IMR-90 (cell line): ENCODE data around the gene FLVCR1. TPM values are rescaled to one million over a fixed set of nuclear protein-coding genes. Genes with fewer than 3 reads are reported as not detected.

Source experiments
- ATAC-seq: fragments of 200-7000 bp; cut with Tn5 transposase; 2 replicates; pipeline ENCODE4 v1.9.1; 2020; ENCODE audit warnings: low read depth, mild to moderate bottlenecking, moderate library complexity
- BruUV-seq: library from RNA; stranded (reverse); fragments of 400-500 nt; replicated peaks from 2 replicates; lab custom pipeline; 2021; lab: Mats Ljungman, UMichigan
- CTCF ChIA-PET: fragments of 300-600 bp; formaldehyde crosslinking; extraction: SDS; loops from one replicate; lab custom pipeline; 2021; ENCODE audit warnings: antibody characterized with exemption; lab: Yijun Ruan, JAX
- POLR2A ChIA-PET: fragments of 300-600 bp; sonication (Branson Sonifier 250); formaldehyde crosslinking; loops from one replicate; lab custom pipeline; 2022; ENCODE audit warnings: antibody characterized with exemption; ENCODE audit not compliant: unreplicated experiment; lab: Charles Lee
- DNase-seq: peaks from one replicate; pipeline ENCODE4 v3.0.0; 2013
- H2AFZ ChIP-seq: replicated peaks from 2 replicates; pipeline ENCODE3; 2013; ENCODE audit warnings: low read length, mild to moderate bottlenecking; ENCODE audit not compliant: poor library complexity
- H2AK5ac ChIP-seq: 2 replicates; pipeline ENCODE4 v1.6.1; 2013; ENCODE audit warnings: low read depth, low read length, inconsistent platforms
- H2AK9ac ChIP-seq: replicated peaks from 2 replicates; pipeline ENCODE3; 2013; ENCODE audit warnings: mild to moderate bottlenecking, low read depth, low read length, moderate library complexity; ENCODE audit not compliant: poor library complexity
- H2BK120ac ChIP-seq: 2 replicates; pipeline ENCODE4 v1.6.1; 2013; ENCODE audit warnings: low read depth, low read length, inconsistent platforms
- H2BK15ac ChIP-seq: 3 replicates; pipeline ENCODE4 v1.6.1; 2013; ENCODE audit warnings: low read depth, low read length, inconsistent platforms
- H2BK20ac ChIP-seq: 2 replicates; pipeline ENCODE4 v1.6.1; 2013; ENCODE audit warnings: low read depth, mild to moderate bottlenecking, inconsistent platforms, low read length, moderate library complexity
- H2BK5ac ChIP-seq: 2 replicates; pipeline ENCODE4 v1.6.1; 2013; ENCODE audit warnings: mild to moderate bottlenecking, low read depth, low read length, inconsistent platforms; ENCODE audit not compliant: poor library complexity, severe bottlenecking
- H3K14ac ChIP-seq: replicated peaks from 2 replicates; pipeline ENCODE4 v1.6.1; 2013; ENCODE audit warnings: low read depth, low read length, inconsistent platforms
- H3K18ac ChIP-seq: 2 replicates; pipeline ENCODE4 v1.6.1; 2013; ENCODE audit warnings: low read depth, low read length, control low read depth
- H3K23ac ChIP-seq: 2 replicates; pipeline ENCODE4 v1.6.1; 2013; ENCODE audit warnings: low read depth, low read length, inconsistent platforms
- H3K27ac ChIP-seq: 2 replicates; pipeline ENCODE4 v1.5.1; 2013; ENCODE audit warnings: mild to moderate bottlenecking, control low read depth, low read length; ENCODE audit not compliant: insufficient read depth
- H3K27me3 ChIP-seq: 2 replicates; pipeline ENCODE4 v1.6.1; 2013; ENCODE audit warnings: low read length; ENCODE audit not compliant: control insufficient read depth, insufficient read depth
- H3K36me3 ChIP-seq: 2 replicates; pipeline ENCODE4 v1.6.1; 2013; ENCODE audit warnings: low read length, mixed read lengths; ENCODE audit not compliant: control insufficient read depth, insufficient read depth
- H3K4ac ChIP-seq: 2 replicates; pipeline ENCODE4 v1.6.1; 2013; ENCODE audit warnings: low read depth, low read length, inconsistent platforms
- H3K4me1 ChIP-seq: 2 replicates; pipeline ENCODE4 v1.6.1; 2013; ENCODE audit warnings: low read length, mixed read lengths; ENCODE audit not compliant: control insufficient read depth, insufficient read depth
- H3K4me2 ChIP-seq: 2 replicates; pipeline ENCODE4 v1.6.1; 2013; ENCODE audit warnings: low read depth, mild to moderate bottlenecking, control low read depth, low read length, moderate library complexity
- H3K4me3 ChIP-seq: 2 replicates; pipeline ENCODE4 v1.5.1; 2013; ENCODE audit warnings: low read depth, mild to moderate bottlenecking, control low read depth, low read length, moderate library complexity; ENCODE audit not compliant: insufficient read depth
- H3K56ac ChIP-seq: 2 replicates; pipeline ENCODE4 v1.6.1; 2013; ENCODE audit warnings: low read length, inconsistent platforms; ENCODE audit not compliant: insufficient read depth; ENCODE audit errors: extremely low read depth
- H3K79me1 ChIP-seq, 2 experiments: 2 replicates each; pipeline ENCODE4 v1.6.1; 2013; ENCODE audit warnings: low read length in 2 of 2, inconsistent platforms in 1 of 2, low read depth in 1 of 2
- H3K9ac ChIP-seq: 2 replicates; pipeline ENCODE4 v1.6.1; 2013; ENCODE audit warnings: low read depth, low read length, control low read depth
- H3K9me1 ChIP-seq: 2 replicates; pipeline ENCODE4 v1.6.1; 2013; ENCODE audit warnings: low read length, inconsistent platforms; ENCODE audit not compliant: insufficient read depth
- H3K9me3 ChIP-seq: 2 replicates; pipeline ENCODE4 v1.6.1; 2013; ENCODE audit warnings: low read length; ENCODE audit not compliant: control insufficient read depth, insufficient read depth
- H4K20me1 ChIP-seq: 2 replicates; pipeline ENCODE4 v1.6.1; 2013; ENCODE audit warnings: low read length, inconsistent platforms; ENCODE audit not compliant: insufficient read depth
- H4K5ac ChIP-seq: 2 replicates; pipeline ENCODE4 v1.6.1; 2013; ENCODE audit warnings: mild to moderate bottlenecking, low read depth, low read length, control low read depth
- H4K8ac ChIP-seq, 2 experiments: 2 replicates each; pipeline ENCODE4 v1.6.1; 2013; ENCODE audit warnings: low read depth in 2 of 2, low read length in 2 of 2, control low read depth in 1 of 2, inconsistent platforms in 1 of 2
- H4K91ac ChIP-seq: 2 replicates; pipeline ENCODE4 v1.6.1; 2013; ENCODE audit warnings: low read depth, low read length, inconsistent platforms; ENCODE audit not compliant: insufficient read depth
- ELK1 ChIP-seq: fragments of 150-350 bp; IDR thresholded peaks from 2 replicates; pipeline ENCODE4 v1.6.1; 2016; ENCODE audit warnings: low read depth, mild to moderate bottlenecking, low read length, moderate library complexity, borderline replicate concordance
- MAZ ChIP-seq: IDR thresholded peaks from 2 replicates; pipeline ENCODE4 v1.6.1; 2012; ENCODE audit warnings: low read depth, mild to moderate bottlenecking, low read length, improper control_type of control experiment, moderate library complexity, borderline replicate concordance
- RCOR1 ChIP-seq: IDR thresholded peaks from 2 replicates; pipeline ENCODE4 v1.6.1; 2012; ENCODE audit warnings: mild to moderate bottlenecking, low read length, improper control_type of control experiment; ENCODE audit not compliant: insufficient replicate concordance
- WGBS, 2 experiments: methylation state at CpG; one replicate each; pipeline versions ENCODE4 v1.1.5 to v1.1.7; 2013; ENCODE audit warnings: missing lambda C conversion rate in 2 of 2; ENCODE audit not compliant: insufficient read length in 1 of 2; ENCODE audit errors: extremely low coverage in 2 of 2; 5-methylcytosine and 5-hydroxymethylcytosine counted together
- dilution Hi-C: fragments of 300-500 bp; cut with HindIII; formaldehyde crosslinking; loops from one replicate; pipeline ENCODE4 v1.14.3; 2018; ENCODE audit warnings: low sequenced_read_pairs; ENCODE audit not compliant: unreplicated experiment
- in situ Hi-C: fragments of 300-500 bp; cut with MboI; formaldehyde crosslinking; loops from 3 replicates; pipeline ENCODE4 v1.14.3; 2019; ENCODE audit warnings: low sequenced_read_pairs, inconsistent platforms, mixed read lengths
- intact Hi-C: fragments of 100-400 bp; cut with micrococcal nuclease; formaldehyde crosslinking; loops from 2 replicates; pipeline ENCODE4 v1.10.0; 2022
- polyA plus RNA-seq, 3 experiments: library from polyadenylated mRNA; depleted of rRNA; stranded (reverse); fragments of >200 nt; gene quantifications; 2 replicates each; pipeline ENCODE4 v1.2.3, GENCODE V29; 2012; ENCODE audit warnings: low replicate concordance in 1 of 3
- total RNA-seq: library from RNA; depleted of rRNA; stranded (reverse); fragments of >200 nt; gene quantifications from 2 replicates; pipeline ENCODE4 v1.2.3, GENCODE V29; 2012

Gene FLVCR1
- total and polyA plus RNA-seq, 2 of the 4 experiments (the other 2 are of a cell fraction): 2.4 to 3.9 TPM

- Histone ChIP-seq H2AFZ (no peak overlapping the region), H4K91ac (no peak overlapping the region), H3K4me2 (no peak overlapping the region), H2BK20ac (no peak overlapping the region), H4K20me1 (no peaks in the 10 kb centered on the region), H3K27me3 (no peaks in the 10 kb centered on the region), H3K4me3 (no peak overlapping the region), H3K9me1 (no peaks in the 10 kb centered on the region), H2AK5ac (no peak overlapping the region), H2AK9ac (no peak overlapping the region), H3K9me3 (no peaks in the 10 kb centered on the region), H3K79me1 (no peaks in the 10 kb centered on the region), H2BK120ac (no peak overlapping the region), H3K4me1 (no peaks in the 10 kb centered on the region), H3K23ac (no peak overlapping the region), H2BK15ac (no peak overlapping the region), H3K4ac (no peak overlapping the region), H3K56ac (no peak overlapping the region), H4K8ac (no peak overlapping the region), H3K27ac (no peak overlapping the region), H3K14ac (no peak overlapping the region), H4K5ac (no peak overlapping the region), H3K36me3 (peaks cover 13% of the 10 kb centered on the region), H3K18ac (no peak overlapping the region), H3K9ac (no peak overlapping the region), H2BK5ac (no peak overlapping the region)
- WGBS, 2 experiments: no CpG with 5 or more reads among the region's 2 CpGs
- intact Hi-C loops: no loop called here
- in situ Hi-C loops: no loop called here
- dilution Hi-C loops: no loop called here
- POLR2A ChIA-PET: no interaction called here
- no TSS peak for BruUV-seq
- DNase-seq (no peak), ATAC-seq (no peak)
- CTCF ChIA-PET: interaction anchor here (0.6 kb wide), 1 partner anchor 68 kb away, joined by 6 read pairs; no protein-coding TSS in a partner anchor
- no peak for TF ChIP-seq MAZ
- no peak for TF ChIP-seq RCOR1
- TF ChIP-seq ELK1: no peak
Measured at GRCh38 chr1:212873518-212873917, 15.4 kb downstream of the FLVCR1 start.
